Measurements from ENCODE around the gene ITPR1.

- TF ChIP-seq POLR2A (IDR thresholded peaks at IDR 0.05), result no peak
- TF ChIP-seq, protein P1, sequence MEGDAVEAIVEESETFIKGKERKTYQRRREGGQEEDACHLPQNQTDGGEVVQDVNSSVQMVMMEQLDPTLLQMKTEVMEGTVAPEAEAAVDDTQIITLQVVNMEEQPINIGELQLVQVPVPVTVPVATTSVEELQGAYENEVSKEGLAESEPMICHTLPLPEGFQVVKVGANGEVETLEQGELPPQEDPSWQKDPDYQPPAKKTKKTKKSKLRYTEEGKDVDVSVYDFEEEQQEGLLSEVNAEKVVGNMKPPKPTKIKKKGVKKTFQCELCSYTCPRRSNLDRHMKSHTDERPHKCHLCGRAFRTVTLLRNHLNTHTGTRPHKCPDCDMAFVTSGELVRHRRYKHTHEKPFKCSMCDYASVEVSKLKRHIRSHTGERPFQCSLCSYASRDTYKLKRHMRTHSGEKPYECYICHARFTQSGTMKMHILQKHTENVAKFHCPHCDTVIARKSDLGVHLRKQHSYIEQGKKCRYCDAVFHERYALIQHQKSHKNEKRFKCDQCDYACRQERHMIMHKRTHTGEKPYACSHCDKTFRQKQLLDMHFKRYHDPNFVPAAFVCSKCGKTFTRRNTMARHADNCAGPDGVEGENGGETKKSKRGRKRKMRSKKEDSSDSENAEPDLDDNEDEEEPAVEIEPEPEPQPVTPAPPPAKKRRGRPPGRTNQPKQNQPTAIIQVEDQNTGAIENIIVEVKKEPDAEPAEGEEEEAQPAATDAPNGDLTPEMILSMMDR (IDR thresholded peaks at IDR 0.05), result no peak
These were observed 108.7 kb downstream of the ITPR1 start for GRCh38 chr3:4601892-4602291.

Data from heart left ventricle (tissue), 13 donors.